Posterior vena cava (tissue), 2 donors: ENCODE data around the gene C5. TPM values are rescaled to one million over a fixed set of nuclear protein-coding genes. Genes with fewer than 3 reads are reported as not detected.
A peak's percentile ranks its signal among the peaks of the same experiment; 100 is the strongest.
"Not testable (repeated sequence)": the region's sequence is repeated elsewhere in the genome, so short reads cannot be mapped to it uniquely, and the experiment has no call there.

Source experiments
- DNase-seq: peaks from one replicate; pipeline ENCODE4 v3.0.0-alpha.2; 2020; ENCODE audit warnings: low spot score
- intact Hi-C, 2 donors: fragments of 100-400 bp; cut with DNase I; formaldehyde crosslinking; loops; one replicate each; pipeline versions ENCODE4 v1.14.1 to v1.14.2; 2022 to 2023
- long read RNA-seq, 2 donors: library from polyadenylated mRNA; unstranded; transcript quantifications; one replicate each; pipeline ENCODE4 v2.0.0, GENCODE V29; 2020 to 2021
- total RNA-seq, 2 donors: library from RNA; stranded (reverse); fragmentation: NEBNext Ultra II Directional; extraction: Animal tissue kit (Norgen Biotek cat#: 25700); gene quantifications; one replicate each; pipeline ENCODE4 v1.2.1, GENCODE V29; 2021
- donor health status: DM: yes; HTN: yes; CAD: no.
- donor health status: DM: yes; HTN: yes; CAD: no.

The C5 gene
- 1 to 10 TPM; 3.7 to 5.9 TPM for total RNA-seq
- long read RNA-seq, donor 1, partial matches to known transcripts = 1 of 3 reads
- long read RNA-seq, donor 1, other reads (novel, unspliced or antisense) = 2 of 3 reads
- long read RNA-seq, donor 2, partial matches to known transcripts = 0 of 2 reads
- long read RNA-seq, donor 2, other reads (novel, unspliced or antisense) = 2 of 2 reads

- DNase-seq = no peak
- intact Hi-C loops = no loop called here
Observed at GRCh38 chr9:121050128-121050988, at the start of gene C5. Gene C5 (minus strand): TSS chr9:121050275. CDS start chr9:121050246, 29 bp downstream.

DNA sequence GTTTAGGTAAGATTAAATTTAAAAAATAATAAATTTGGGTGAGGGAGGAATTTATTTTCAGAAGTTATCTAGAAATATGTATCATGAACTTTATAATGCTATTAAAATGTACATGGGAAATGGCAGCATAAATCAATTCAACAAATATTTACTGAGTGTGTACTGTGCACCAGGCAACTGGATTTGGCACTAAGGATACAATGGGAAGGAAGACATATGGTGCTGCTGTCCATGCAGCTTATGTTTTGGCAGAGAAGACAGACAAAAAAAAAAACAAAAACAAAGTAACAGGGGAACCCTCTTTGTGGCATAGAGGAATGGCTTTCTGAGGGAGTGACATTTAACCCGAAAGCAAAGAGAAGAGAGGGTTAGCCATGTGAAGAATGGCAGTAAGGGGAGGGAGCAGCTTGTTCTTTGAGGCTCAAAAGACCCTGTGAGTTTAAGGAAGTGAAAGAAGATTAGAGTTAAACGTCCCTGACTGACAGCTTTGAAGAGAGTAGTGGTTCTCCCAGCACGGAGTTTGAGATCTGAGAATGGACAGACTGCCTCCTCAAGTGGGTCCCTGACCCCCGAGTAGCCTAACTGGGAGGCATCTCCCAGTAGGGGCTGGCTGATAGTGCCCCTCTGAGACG is 48.6 kb upstream of the C5 start:
- no peak for DNase-seq

GRCh38 chr9:121095057-121095456 is 45.0 kb upstream of the C5 start:
- DNase-seq = no peak
- intact Hi-C loops = no loop called here

More for the DNA sequence above, 48.6 kb upstream of the C5 start:
- intact Hi-C loops = no loop called here

DNA sequence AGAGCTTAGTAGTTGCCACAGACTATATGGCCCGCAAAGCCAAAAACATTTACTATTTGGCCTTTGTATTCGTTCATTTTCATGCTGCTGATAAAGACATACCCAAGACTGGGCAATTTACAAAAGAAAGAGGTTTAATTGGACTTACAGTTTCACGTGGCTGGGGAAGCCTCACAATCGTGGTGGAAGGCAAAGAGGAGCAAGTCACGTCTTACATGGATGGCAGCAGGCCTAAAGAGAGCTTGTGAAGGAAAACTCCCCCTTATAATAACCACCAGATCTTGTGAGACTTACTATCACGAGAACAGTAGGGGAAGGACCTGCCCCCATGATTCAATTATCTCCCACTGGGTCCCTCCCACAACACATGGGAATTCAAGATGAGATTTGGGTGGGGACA is 40.7 kb upstream of the C5 start:
- intact Hi-C loops, DNase-seq: not testable (repeated sequence)

- intact Hi-C loops = no loop called here
- no peak for DNase-seq
Observed at GRCh38 chr9:121088576-121088975, 38.5 kb upstream of the C5 start.

- intact Hi-C loops = no loop called here
- DNase-seq = no peak
Observed at GRCh38 chr9:121085661-121086060, 35.6 kb upstream of the C5 start.

DNA sequence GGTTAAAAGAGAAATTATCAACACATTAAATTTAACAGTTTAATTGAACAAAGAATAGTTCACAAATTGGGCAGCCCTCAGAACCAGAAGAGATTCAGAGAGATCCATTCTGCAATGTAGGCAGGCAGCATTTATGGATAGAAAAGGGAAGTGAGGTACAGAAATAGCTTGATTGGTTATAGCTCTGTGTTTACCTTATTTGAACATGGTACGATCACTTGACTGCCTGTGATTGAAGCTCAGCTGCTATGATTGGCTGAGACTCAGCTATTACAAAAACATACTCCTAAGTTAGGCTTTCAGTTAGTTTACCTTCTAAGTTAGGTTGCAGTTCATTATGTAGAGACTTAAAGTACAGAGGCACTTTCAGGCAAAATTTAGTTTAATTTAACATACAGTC is 32.0 kb upstream of the C5 start:
- no peak for DNase-seq
- intact Hi-C loops = no loop called here

DNA sequence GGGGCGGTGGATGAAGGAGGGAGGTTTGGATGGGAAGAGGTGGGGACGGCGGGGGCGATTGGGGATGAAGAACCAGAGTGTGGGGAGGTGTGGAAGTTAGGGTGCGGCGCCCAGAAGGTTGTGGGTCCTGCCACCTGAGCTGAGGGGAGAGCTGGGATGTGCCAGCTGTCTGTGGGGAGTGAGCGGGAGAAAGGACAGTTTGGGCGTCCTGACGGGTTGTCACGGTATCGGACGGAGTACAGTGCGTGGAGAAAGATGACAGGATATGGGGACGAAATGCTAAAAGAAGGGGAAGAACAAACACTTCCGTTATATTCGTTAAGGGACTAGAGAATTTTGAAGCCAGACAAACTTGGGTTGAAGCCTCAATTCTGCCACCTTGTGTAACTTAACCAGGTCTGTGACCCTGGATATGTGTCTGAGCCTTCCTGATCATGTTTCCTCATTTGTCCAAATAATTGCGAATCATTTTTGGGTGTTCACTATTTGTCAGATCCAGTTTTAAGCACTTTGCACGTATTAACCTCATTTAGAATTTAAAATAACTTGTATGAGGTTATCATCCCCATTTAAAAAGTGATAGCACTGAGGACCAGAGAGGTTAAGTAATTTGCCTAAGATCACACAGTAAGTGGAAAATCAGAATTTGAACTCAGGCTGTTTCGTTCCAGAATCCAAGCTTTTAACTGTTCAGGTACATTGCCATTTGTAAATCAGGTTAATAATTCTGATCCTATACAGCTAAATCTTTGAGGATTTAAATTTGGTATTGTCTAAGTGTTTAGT is 25.4 kb upstream of the C5 start:
- intact Hi-C loops = loop anchor here in 1 of 2 donors (2.0 to 5.0 kb wide), 2 partner anchors 241 to 707 kb away; no protein-coding TSS in a partner anchor
- DNase-seq = no peak

DNA sequence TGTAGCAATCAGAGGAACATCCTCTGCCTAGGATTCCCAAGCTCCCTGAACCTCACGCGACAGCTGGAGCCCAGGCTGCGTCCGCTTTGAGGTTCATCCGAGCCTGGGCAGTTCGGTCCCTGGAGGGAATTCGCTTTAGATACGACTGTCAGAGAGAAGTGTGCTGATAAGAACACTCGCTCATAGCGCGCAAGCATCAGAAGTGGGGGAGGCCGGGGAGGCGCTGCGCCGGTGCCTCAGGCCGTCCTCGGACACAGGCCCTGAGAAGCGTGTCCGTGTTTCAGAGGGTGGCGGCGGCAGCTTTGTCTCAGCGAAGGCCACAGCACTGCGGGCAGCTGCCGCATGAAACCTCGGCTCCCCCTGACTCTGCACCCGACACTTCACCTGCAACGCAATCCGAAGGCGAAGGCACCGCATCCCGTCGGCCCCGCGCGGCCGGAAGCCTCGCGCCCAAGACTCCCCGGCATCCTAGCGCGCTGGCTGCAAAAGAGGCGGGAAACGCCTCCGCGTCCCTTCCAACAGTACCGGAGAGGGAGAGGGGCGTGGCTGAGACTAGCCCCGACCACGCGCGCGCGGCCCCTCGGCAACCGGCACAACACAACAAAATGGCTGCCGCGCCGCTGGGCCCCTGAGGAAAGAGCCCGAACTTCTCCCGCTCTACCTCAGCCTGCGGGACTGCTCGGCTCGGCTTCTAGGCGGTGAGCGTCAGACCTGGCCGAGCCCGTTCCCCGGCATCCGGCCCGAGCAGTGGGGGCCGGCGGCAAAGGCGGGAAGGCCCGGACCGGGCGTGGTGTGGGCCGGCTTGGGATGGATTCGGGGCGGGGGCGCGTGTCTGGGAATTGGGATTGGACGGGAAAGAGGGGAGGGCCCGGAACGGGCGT is 24.5 kb upstream of the C5 start, which contains the start of gene CNTRL:
Gene CNTRL (plus strand): TSS at position 586 of the 881 bp plus-strand sequence. CDS start 13,372 bp downstream, outside the sequence.
- peak; percentile 97 for DNase-seq
- intact Hi-C loops = loop anchor here in 1 of 2 donors (5.0 kb wide), 1 partner anchor 708 kb away; no protein-coding TSS in a partner anchor

DNA sequence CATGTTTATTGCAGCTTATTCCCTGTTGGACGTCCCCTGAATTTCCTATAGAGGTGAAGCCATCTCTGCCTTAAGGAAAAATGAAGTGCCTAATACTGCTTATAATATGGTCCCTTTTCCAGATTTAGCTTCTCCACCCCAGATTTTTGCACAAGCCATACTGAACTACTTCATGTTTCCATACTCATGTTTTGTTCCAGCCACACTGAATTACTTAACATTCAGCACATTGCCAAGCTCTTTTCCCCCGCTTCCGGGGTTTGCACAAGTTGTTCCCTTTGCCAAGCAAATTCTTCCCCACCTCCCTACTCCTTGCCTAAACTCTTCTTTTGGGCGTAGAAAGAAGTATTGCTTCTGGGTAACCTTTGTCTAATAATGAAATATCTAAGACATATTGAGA is 23.0 kb upstream of the C5 start:
- intact Hi-C loops = no loop called here
- DNase-seq = no peak

DNA sequence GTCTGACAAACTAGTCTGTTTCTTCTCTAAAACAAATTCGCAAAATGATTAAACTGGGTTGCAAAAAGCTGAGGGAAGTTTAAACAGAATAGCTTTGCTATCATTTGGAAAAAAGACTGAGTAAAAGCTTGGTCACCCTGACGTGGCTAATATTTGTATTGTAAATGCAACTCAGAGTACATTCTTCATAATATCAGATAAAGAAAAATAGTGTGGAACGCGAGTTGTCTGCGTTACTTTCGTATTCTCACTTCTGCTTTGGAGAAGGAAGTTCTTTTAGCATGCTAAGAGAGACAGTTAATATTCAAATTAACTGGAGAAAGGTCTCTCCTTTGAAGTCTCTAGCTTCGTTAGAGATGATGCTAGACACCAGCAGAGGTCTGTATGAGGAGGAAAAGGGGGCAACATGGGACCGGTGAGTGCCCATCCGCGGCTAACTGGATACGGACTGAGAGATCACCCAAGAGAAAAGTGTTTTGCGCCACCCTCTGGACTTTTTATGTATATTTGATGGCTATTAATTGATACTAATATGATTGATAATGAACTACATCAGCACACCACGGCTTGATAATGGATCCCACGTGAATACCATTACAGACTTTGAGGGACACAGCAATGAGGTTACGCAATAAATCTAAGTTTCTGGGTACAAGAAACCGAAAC is 21.8 kb upstream of the C5 start:
- no peak for DNase-seq
- intact Hi-C loops = no loop called here

GRCh38 chr9:121071370-121071755 is 21.3 kb upstream of the C5 start:
- DNase-seq = no peak
- intact Hi-C loops = no loop called here

GRCh38 chr9:121069396-121069795 is 19.3 kb upstream of the C5 start:
- DNase-seq = no peak
- intact Hi-C loops = loop anchor here (10.0 kb wide), 2 partner anchors 215 to 315 kb away; no protein-coding TSS in a partner anchor

DNA sequence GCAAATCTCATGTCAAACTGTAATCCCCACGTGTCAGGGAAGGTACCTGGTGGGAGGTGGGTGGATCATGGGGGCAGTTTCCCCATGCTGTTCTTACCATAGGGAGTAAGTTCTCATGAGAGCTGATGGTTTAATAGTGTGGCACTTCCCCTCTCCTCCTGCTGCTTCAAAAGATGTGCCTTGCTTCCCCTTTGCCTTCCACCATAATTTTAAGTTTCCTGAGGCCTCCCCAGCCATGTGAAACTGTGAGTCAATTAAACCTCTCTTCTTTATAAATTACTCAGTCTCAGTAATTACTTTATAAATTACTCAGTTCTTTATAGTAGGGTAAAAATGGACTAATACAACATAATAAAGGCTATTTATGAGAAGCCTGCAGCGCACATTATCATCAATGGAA is 17.6 kb upstream of the C5 start:
- no peak for DNase-seq
- intact Hi-C loops = loop anchor here (10.0 kb wide), 2 partner anchors 213 to 313 kb away; no protein-coding TSS in a partner anchor

GRCh38 chr9:121066850-121067249 is 16.8 kb upstream of the C5 start:
- DNase-seq = no peak
- intact Hi-C loops = loop anchor here (10.0 kb wide), 2 partner anchors 212 to 312 kb away; no protein-coding TSS in a partner anchor

DNA sequence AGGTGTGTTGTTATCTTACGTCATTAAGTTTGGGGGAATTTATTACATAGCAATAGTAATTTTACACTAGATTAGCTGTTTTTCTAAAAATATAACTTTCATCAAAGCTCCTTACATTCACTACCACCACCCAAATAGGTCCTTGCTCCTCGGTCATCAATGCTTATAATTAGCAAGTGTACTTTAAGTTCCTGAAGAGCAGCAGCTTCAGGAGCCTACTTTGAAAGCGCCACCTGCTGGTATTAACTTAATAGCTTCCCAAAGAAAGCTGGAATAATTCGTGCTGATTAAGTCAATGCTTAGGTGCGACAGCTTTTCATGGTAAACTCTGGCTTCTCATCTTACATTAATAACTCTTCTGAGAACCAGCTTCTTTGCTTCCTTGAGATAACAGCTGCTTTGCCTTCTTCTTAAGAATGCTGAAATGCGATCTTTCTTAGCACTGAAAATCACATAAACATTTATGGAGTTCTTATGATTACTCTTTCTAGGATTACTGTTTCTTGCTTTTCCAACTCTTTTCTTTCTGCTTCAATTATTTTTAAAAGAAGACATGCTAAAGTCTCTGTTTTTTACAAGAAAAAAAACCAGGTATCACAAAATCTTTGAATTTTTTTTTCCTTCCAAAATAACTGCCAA is 10.0 kb upstream of the C5 start:
- intact Hi-C loops = loop anchor here (5.0 to 10.0 kb wide), 3 partner anchors 205 to 305 kb away; no protein-coding TSS in a partner anchor
- DNase-seq = no peak

DNA sequence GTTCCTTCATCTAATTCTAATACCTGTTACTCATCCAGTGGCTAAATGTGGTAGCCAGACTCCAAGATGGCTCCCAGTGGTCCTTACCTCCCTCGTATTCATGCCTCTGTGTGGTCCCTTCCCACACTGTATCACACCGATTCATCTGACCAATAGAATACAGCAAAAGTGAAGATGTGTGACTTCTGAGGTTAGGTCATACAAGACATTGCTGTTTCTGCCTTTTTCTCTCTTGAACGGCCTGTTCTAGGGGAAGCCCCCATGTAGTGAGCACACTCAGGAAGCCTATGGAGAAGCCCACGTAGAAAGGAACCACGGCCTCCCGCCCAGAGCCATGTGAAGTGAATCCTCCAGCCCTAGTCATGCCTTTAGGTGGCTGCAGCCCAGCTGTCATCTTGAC is 9.4 kb upstream of the C5 start:
- intact Hi-C loops = loop anchor here in 1 of 2 donors (5.0 kb wide), 1 partner anchor 302 kb away; no protein-coding TSS in a partner anchor
- DNase-seq = no peak
